Spleen (tissue), 11 donors: Measurements from ENCODE around the gene DIAPH1. TPM values are rescaled to one million over a fixed set of nuclear protein-coding genes. Genes with fewer than 3 reads are reported as not detected.

Experiments
- DNase-seq: peaks from one replicate; pipeline ENCODE4 v3.0.0-alpha.2; 2020
- H3K27ac ChIP-seq, 8 donors: fragments of 200-600 bp; sonication (generic) in 7 of 8; 1 replicate in 4 of 8; 2 replicates in 4 of 8; pipeline versions ENCODE4 v1.5.0 to v1.8.0; 2016 to 2021; ENCODE audit warnings: inconsistent platforms in 4 of 8, mild to moderate bottlenecking in 4 of 8, moderate library complexity in 1 of 8
- H3K27me3 ChIP-seq, 7 donors: fragments of 200-600 bp; sonication (generic) in 6 of 7; replicated peaks in 1 of 7; 1 replicate in 4 of 7; 2 replicates in 3 of 7; pipeline versions ENCODE4 v1.5.0 to v1.8.0; 2016 to 2021; ENCODE audit warnings: inconsistent platforms in 3 of 7, mild to moderate bottlenecking in 1 of 7
- H3K36me3 ChIP-seq, 6 donors: fragments of 200-600 bp; sonication (generic) in 5 of 6; 1 replicate in 4 of 6; 2 replicates in 2 of 6; pipeline versions ENCODE4 v1.5.0 to v1.8.0; 2016 to 2021; ENCODE audit warnings: inconsistent platforms in 2 of 6
- H3K4me1 ChIP-seq, 6 donors: fragments of 200-600 bp; sonication (generic) in 5 of 6; 1 replicate in 3 of 6; 2 replicates in 3 of 6; pipeline versions ENCODE4 v1.5.0 to v1.8.0; 2016 to 2021; ENCODE audit warnings: inconsistent platforms in 3 of 6
- H3K4me3 ChIP-seq, 8 donors: fragments of 200-600 bp; sonication (generic) in 7 of 8; 1 replicate in 4 of 8; 2 replicates in 4 of 8; pipeline versions ENCODE4 v1.5.0 to v1.8.0; 2016 to 2021; ENCODE audit warnings: inconsistent platforms in 4 of 8, mild to moderate bottlenecking in 4 of 8, moderate library complexity in 2 of 8
- H3K9me3 ChIP-seq, 8 donors: fragments of 200-600 bp; sonication (generic) in 7 of 8; 1 replicate in 4 of 8; 2 replicates in 4 of 8; pipeline versions ENCODE4 v1.5.0 to v1.8.0; 2016 to 2021; ENCODE audit warnings: inconsistent platforms in 4 of 8
- POLR2A ChIP-seq, 3 donors: fragments of 450-650 bp; IDR thresholded peaks; one replicate each; pipeline ENCODE4 v1.5.1; 2017; ENCODE audit warnings: antibody characterized with exemption in 3 of 3, mild to moderate bottlenecking in 1 of 3
- POLR2AphosphoS5 ChIP-seq, 3 donors: sonication (generic); formaldehyde crosslinking; IDR thresholded peaks; one replicate each; pipeline ENCODE4 v1.5.1; 2017; ENCODE audit warnings: antibody characterized with exemption in 3 of 3
- WGBS, 5 donors: extraction: QIAGEN DNeasy Blood & Tissue Kit in 3 of 5; methylation state at CpG; one replicate each; pipeline versions ENCODE4 v1.1.5 to v1.1.7; 2013 to 2018; 5-methylcytosine and 5-hydroxymethylcytosine counted together
- intact Hi-C: fragments of 100-400 bp; cut with DNase I; formaldehyde crosslinking; loops from one replicate; pipeline ENCODE4 v1.15.0; 2023; ENCODE audit warnings: low total_unique reads
- polyA plus RNA-seq, 3 donors: library from polyadenylated mRNA; stranded (reverse); fragments of 200-250 nt; gene quantifications; one replicate each; pipeline ENCODE4 v1.2.1, GENCODE V29; 2013
- total RNA-seq, 7 donors: library from RNA; depleted of rRNA in 3 of 7; stranded (reverse); fragments of >200 nt in 3 of 7; fragmentation: NEBNext Ultra II Directional in 4 of 7; extraction: Animal tissue kit (Norgen Biotek cat#: 25700) in 4 of 7; gene quantifications; one replicate each; pipeline versions ENCODE4 v1.1.0 to v1.2.1, GENCODE V29; 2016 to 2021
- TF ChIP-seq, protein P1 (sequence below), 11 experiments: fragments of 200-600 bp in 7 of 11; fragments of 450-650 bp in 4 of 11; sonication (generic) in 4 of 11; IDR thresholded peaks in 8 of 11; conservative IDR thresholded peaks in 3 of 11; 1 replicate in 7 of 11; 2 replicates in 4 of 11; pipeline versions ENCODE4 v1.4.0 to v1.8.0; 2016 to 2021; ENCODE audit warnings: antibody characterized with exemption in 11 of 11, inconsistent platforms in 4 of 11, mild to moderate bottlenecking in 1 of 11
- donor health status: healthy with polysubstance abuse.
- donor health status: DM: no; HTN: no; CAD: no; lungs with moderate emphysema.
- donor health status: DM: no; HTN: no; CAD: no.
- donor health status: Bipolar disorder and iron deficiency.
- donor health status: healthy.
- donor health status: DM: no; HTN: no; CAD: no.
- donor health status: DM: yes; HTN: yes; CAD: no.

DIAPH1 gene
- total and polyA plus RNA-seq, 10 donors = 35.4 to 123 (median 81.5) TPM

DNA sequence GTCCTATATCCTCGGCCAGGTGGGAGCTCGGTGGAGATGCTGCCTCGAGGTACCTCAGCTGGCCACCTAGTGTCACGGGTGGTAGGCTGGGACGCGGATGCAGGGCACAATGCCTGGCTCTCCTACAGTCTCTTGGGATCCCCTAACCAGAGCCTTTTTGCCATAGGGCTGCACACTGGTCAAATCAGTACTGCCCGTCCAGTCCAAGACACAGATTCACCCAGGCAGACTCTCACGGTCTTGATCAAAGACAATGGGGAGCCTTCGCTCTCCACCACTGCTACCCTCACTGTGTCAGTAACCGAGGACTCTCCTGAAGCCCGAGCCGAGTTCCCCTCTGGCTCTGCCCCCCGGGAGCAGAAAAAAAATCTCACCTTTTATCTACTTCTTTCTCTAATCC is 141.0 kb downstream of the DIAPH1 start:
- H3K27ac ChIP-seq = no peak overlapping the region
- no peaks in the 10 kb centered on the region for H3K9me3 ChIP-seq
- peaks cover 0 to 54% (median 14%) of the 10 kb centered on the region in 7 donors for H3K27me3 ChIP-seq
- WGBS, 5 donors = 46 to 84% (median 55%) methylated on average over 12 to 13 of the region's 13 CpGs
- H3K36me3 ChIP-seq = no peaks in the 10 kb centered on the region
- DNase-seq = no peak
- intact Hi-C loops = no loop called here
- peaks cover 0 to 55% (median 35%) of the 10 kb centered on the region in 6 donors for H3K4me1 ChIP-seq
- TF ChIP-seq, protein P1, sequence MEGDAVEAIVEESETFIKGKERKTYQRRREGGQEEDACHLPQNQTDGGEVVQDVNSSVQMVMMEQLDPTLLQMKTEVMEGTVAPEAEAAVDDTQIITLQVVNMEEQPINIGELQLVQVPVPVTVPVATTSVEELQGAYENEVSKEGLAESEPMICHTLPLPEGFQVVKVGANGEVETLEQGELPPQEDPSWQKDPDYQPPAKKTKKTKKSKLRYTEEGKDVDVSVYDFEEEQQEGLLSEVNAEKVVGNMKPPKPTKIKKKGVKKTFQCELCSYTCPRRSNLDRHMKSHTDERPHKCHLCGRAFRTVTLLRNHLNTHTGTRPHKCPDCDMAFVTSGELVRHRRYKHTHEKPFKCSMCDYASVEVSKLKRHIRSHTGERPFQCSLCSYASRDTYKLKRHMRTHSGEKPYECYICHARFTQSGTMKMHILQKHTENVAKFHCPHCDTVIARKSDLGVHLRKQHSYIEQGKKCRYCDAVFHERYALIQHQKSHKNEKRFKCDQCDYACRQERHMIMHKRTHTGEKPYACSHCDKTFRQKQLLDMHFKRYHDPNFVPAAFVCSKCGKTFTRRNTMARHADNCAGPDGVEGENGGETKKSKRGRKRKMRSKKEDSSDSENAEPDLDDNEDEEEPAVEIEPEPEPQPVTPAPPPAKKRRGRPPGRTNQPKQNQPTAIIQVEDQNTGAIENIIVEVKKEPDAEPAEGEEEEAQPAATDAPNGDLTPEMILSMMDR (IDR thresholded peaks at IDR 0.05 in 8 of 11, conservative IDR thresholded peaks at IDR 0.05 in 3 of 11) = peak in 1 of 11 experiments; percentile 1
- TF ChIP-seq POLR2AphosphoS5 (IDR thresholded peaks at IDR 0.05) = no peak
- H3K4me3 ChIP-seq = peak overlapping the region in 5 of 8 donors; percentile 12 to 69 (median 53)

DNA sequence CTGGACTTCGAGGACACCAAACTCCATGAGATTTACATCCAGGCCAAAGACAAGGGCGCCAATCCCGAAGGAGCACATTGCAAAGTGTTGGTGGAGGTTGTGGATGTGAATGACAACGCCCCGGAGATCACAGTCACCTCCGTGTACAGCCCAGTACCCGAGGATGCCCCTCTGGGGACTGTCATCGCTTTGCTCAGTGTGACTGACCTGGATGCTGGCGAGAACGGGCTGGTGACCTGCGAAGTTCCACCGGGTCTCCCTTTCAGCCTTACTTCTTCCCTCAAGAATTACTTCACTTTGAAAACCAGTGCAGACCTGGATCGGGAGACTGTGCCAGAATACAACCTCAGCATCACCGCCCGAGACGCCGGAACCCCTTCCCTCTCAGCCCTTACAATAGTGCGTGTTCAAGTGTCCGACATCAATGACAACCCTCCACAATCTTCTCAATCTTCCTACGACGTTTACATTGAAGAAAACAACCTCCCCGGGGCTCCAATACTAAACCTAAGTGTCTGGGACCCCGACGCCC is 141.7 kb downstream of the DIAPH1 start:
- DNase-seq = no peak
- Histone ChIP-seq H3K4me3 (peak overlapping the region; percentile 31 to 69 (median 52)), H3K9me3 (no peaks in the 10 kb centered on the region), H3K27ac (peak overlapping the region in 4 of 8 donors; percentile 74 to 85 (median 82)), H3K36me3 (no peaks in the 10 kb centered on the region), H3K4me1 (peaks cover 0 to 55% (median 35%) of the 10 kb centered on the region in 6 donors), H3K27me3 (peaks cover 0 to 48% (median 14%) of the 10 kb centered on the region in 7 donors)
- TF ChIP-seq POLR2A (IDR thresholded peaks at IDR 0.05) = no peak
- TF ChIP-seq, protein P1 (IDR thresholded peaks at IDR 0.05 in 8 of 11, conservative IDR thresholded peaks at IDR 0.05 in 3 of 11) = no peak
- TF ChIP-seq POLR2AphosphoS5 (IDR thresholded peaks at IDR 0.05) = no peak
- WGBS, 5 donors = 17 to 40% (median 28%) methylated on average over 24 of the region's 24 CpGs
- intact Hi-C loops = no loop called here

DNA sequence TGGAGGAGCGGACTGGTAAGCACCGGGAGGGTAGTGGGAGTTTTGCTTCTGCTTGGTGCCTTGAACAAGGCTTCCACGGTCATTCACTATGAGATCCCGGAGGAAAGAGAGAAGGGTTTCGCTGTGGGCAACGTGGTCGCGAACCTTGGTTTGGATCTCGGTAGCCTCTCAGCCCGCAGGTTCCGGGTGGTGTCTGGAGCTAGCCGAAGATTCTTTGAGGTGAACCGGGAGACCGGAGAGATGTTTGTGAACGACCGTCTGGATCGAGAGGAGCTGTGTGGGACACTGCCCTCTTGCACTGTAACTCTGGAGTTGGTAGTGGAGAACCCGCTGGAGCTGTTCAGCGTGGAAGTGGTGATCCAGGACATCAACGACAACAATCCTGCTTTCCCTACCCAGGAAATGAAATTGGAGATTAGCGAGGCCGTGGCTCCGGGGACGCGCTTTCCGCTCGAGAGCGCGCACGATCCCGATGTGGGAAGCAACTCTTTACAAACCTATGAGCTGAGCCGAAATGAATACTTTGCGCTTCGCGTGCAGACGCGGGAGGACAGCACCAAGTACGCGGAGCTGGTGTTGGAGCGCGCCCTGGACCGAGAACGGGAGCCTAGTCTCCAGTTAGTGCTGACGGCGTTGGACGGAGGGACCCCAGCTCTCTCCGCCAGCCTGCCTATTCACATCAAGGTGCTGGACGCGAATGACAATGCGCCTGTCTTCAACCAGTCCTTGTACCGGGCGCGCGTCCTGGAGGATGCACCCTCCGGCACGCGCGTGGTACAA is 142.5 kb downstream of the DIAPH1 start:
- H3K36me3 ChIP-seq = no peaks in the 10 kb centered on the region
- peaks cover 0 to 48% (median 14%) of the 10 kb centered on the region in 7 donors for H3K27me3 ChIP-seq
- TF ChIP-seq, protein P1 (IDR thresholded peaks at IDR 0.05 in 8 of 11, conservative IDR thresholded peaks at IDR 0.05 in 3 of 11) = no peak
- peak; percentile 48 to 58 (median 54) for TF ChIP-seq POLR2AphosphoS5 (IDR thresholded peaks at IDR 0.05)
- peak overlapping the region; percentile 31 to 69 (median 52) for H3K4me3 ChIP-seq
- no peak for DNase-seq
- H3K4me1 ChIP-seq = peaks cover 0 to 55% (median 35%) of the 10 kb centered on the region in 6 donors
- H3K27ac ChIP-seq = peak overlapping the region; percentile 22 to 85 (median 76)
- intact Hi-C loops = no loop called here
- 0 to 2% (median 1%) methylated on average over 18 to 58 of the region's 58 CpGs for WGBS, 5 donors
- H3K9me3 ChIP-seq = no peaks in the 10 kb centered on the region

DNA sequence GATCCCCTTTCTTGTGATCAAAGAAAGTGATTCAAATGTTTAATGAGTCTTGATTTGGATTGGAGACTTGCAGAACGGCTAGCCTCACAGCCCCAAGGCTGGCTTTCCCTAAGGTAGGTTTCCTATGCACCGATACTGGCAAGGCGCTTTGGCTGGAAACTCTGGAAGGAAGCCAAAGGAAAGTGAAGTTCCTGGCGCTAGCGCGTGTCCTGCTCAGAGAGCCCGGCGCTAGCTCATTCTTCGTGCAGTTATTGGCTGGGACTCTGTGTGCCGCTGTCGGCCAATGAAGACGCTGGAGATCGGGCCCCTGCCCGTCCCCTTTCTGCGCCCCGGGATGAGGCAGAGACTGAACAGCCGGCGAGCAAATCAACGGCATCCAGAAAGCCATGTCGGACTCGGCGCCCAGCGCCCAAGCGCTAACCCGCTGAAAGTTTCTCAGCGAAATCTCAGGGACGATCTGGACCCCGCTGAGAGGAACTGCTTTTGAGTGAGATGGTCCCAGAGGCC is 143.1 kb downstream of the DIAPH1 start, which contains the start of gene PCDHGC3:
Gene PCDHGC3, plus strand, starts transcription at position 342 of the 507 bp plus-strand sequence. Its CDS starts 151 bp downstream, at position 493.
- intact Hi-C loops = no loop called here
- Histone ChIP-seq H3K36me3 (no peaks in the 10 kb centered on the region), H3K27me3 (peaks cover 0 to 48% (median 14%) of the 10 kb centered on the region in 7 donors), H3K4me1 (peaks cover 0 to 55% (median 35%) of the 10 kb centered on the region in 6 donors), H3K4me3 (peak within 1 kb of the TSS; percentile 31 to 69 (median 52)), H3K27ac (peak within 1 kb of the TSS; percentile 22 to 85 (median 76)), H3K9me3 (no peaks in the 10 kb centered on the region)
- 0 to 3% (median 1%) methylated on average over 15 to 28 of the region's 28 CpGs for WGBS, 5 donors
- DNase-seq = peak; percentile 88
- TF ChIP-seq POLR2AphosphoS5 (IDR thresholded peaks at IDR 0.05) (peak; percentile 48 to 81 (median 76)), POLR2A (IDR thresholded peaks at IDR 0.05) (peak in 1 of 3 donors; percentile 26)
- TF ChIP-seq, protein P1 (IDR thresholded peaks at IDR 0.05 in 8 of 11, conservative IDR thresholded peaks at IDR 0.05 in 3 of 11) = peak in 7 of 11 experiments; percentile 34 to 53 (median 40)
